Natural killer cell (primary cell): ENCODE measurements around the gene CHCHD10. TPM values are rescaled to one million over a fixed set of nuclear protein-coding genes. Genes with fewer than 3 reads are reported as not detected.

Experiments
- ATAC-seq, 3 donors: fragments of 150-1000 bp in 2 of 3; fragments of 200-7000 bp in 1 of 3; cut with Tn5 transposase; 1 replicate in 1 of 3; 2 replicates in 2 of 3; pipeline ENCODE4 v1.10.0; 2021; ENCODE audit warnings: mild to moderate bottlenecking in 2 of 3, moderate library complexity in 2 of 3
- DNase-seq, 2 donors: peaks; one replicate each; pipeline versions ENCODE4 v3.0.0 to v3.0.0-alpha.2; 2013 to 2021; ENCODE audit warnings: mixed read lengths in 1 of 2
- H3K27ac ChIP-seq: one replicate; pipeline ENCODE4 v1.5.1; 2013; ENCODE audit warnings: mild to moderate bottlenecking, low read length
- H3K27me3 ChIP-seq: one replicate; pipeline ENCODE4 v1.6.1; 2013; ENCODE audit warnings: low read length; ENCODE audit not compliant: control insufficient read depth, insufficient read depth
- H3K36me3 ChIP-seq: one replicate; pipeline ENCODE4 v1.6.1; 2013; ENCODE audit warnings: low read length; ENCODE audit not compliant: control insufficient read depth, insufficient read depth
- H3K4me1 ChIP-seq: one replicate; pipeline ENCODE4 v1.6.1; 2013; ENCODE audit warnings: low read length; ENCODE audit not compliant: control insufficient read depth, insufficient read depth
- H3K4me3 ChIP-seq: one replicate; pipeline ENCODE4 v1.5.1; 2013; ENCODE audit warnings: low read length
- H3K9me3 ChIP-seq: one replicate; pipeline ENCODE4 v1.6.1; 2013; ENCODE audit warnings: low read length; ENCODE audit not compliant: control insufficient read depth, insufficient read depth
- H3K27ac Mint-ChIP-seq, 2 donors: one replicate each; pipeline ENCODE4 v1.8.0; 2022; ENCODE audit warnings: mild to moderate bottlenecking in 2 of 2, mixed read lengths in 2 of 2, moderate library complexity in 1 of 2
- H3K27me3 Mint-ChIP-seq, 2 donors: one replicate each; pipeline ENCODE4 v1.8.0; 2022; ENCODE audit warnings: low read depth in 2 of 2, mixed read lengths in 2 of 2
- H3K36me3 Mint-ChIP-seq: one replicate; pipeline ENCODE4 v1.8.0; 2022; ENCODE audit warnings: mixed read lengths
- H3K4me1 Mint-ChIP-seq, 2 donors: one replicate each; pipeline ENCODE4 v1.8.0; 2022; ENCODE audit warnings: mixed read lengths in 2 of 2
- H3K4me3 Mint-ChIP-seq: one replicate; pipeline ENCODE4 v1.8.0; 2022; ENCODE audit warnings: mild to moderate bottlenecking, moderate library complexity, mixed read lengths
- H3K9me3 Mint-ChIP-seq, 2 donors: one replicate each; pipeline ENCODE4 v1.8.0; 2022; ENCODE audit warnings: mixed read lengths in 2 of 2
- WGBS: methylation state at CpG from one replicate; pipeline ENCODE4 v1.1.7; 2013; ENCODE audit warnings: missing lambda C conversion rate; ENCODE audit not compliant: insufficient coverage; 5-methylcytosine and 5-hydroxymethylcytosine counted together
- intact Hi-C: fragments of 100-400 bp; cut with micrococcal nuclease; formaldehyde crosslinking; loops from one replicate; pipeline ENCODE4 v1.14.2; 2022
- total RNA-seq, 4 donors: library from RNA; stranded (reverse); fragments of 120-200 nt in 1 of 4; gene quantifications; one replicate each; pipeline versions ENCODE4 v1.2.3 to v1.2.4, GENCODE V29; 2013 to 2022
- TF ChIP-seq, protein P1 (sequence below): fragments of 200-600 bp; IDR thresholded peaks from one replicate; pipeline ENCODE4 v1.8.0; 2022; ENCODE audit warnings: antibody characterized with exemption

The CHCHD10 gene
- total RNA-seq, 3 donors from 2014 or later (not counting 1 experiment from before 2014, with no cell fraction given): 9.3 to 22.5 (median 13.8) TPM

DNA sequence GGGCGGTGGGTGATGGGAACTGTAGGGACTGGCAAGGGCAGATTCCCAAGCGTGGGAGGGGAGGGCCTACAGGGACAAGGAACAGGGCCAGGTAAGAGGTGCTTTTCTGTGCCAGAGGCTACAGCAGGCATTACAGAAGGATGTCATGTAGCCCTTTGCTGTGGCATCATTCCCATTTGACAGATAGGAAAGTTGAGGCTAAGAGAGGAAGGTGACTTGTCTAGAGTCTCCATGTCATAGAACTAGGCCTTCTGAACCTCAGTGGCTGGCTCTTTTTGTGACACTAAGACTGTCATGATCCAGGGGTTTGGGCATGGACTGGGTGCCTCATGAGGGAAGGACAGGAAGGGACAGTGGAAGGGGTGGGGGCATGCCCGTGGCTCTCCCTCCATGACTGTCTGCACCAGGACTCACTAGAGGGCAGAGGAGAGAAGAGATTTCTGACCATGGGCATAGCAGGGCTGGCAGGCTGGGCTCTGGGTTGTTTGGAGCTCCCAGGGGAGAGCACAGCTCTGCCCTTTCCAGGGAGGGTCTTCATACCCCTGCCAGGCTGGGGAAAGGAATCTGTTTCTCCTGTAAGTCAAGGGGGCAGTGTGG is 8.1 kb upstream of the CHCHD10 start:
- Mint-ChIP-seq H3K27ac (no peak overlapping the region), H3K27me3 (no peaks in the 10 kb centered on the region), H3K9me3 (no peaks in the 10 kb centered on the region), H3K36me3 (no peaks in the 10 kb centered on the region), H3K4me1 (peaks cover 0 to 14% of the 10 kb centered on the region in 2 donors), H3K4me3 (no peak overlapping the region)
- H3K36me3 ChIP-seq: no peaks in the 10 kb centered on the region
- H3K4me3 ChIP-seq: no peak overlapping the region
- no peaks in the 10 kb centered on the region for H3K27me3 ChIP-seq
- WGBS: 75% methylated on average over 3 of the region's 3 CpGs
- intact Hi-C loops: no loop called here
- ATAC-seq: no peak
- H3K4me1 ChIP-seq: peaks cover 21% of the 10 kb centered on the region
- H3K9me3 ChIP-seq: no peaks in the 10 kb centered on the region
- no peak overlapping the region for H3K27ac ChIP-seq
- TF ChIP-seq, protein P1, sequence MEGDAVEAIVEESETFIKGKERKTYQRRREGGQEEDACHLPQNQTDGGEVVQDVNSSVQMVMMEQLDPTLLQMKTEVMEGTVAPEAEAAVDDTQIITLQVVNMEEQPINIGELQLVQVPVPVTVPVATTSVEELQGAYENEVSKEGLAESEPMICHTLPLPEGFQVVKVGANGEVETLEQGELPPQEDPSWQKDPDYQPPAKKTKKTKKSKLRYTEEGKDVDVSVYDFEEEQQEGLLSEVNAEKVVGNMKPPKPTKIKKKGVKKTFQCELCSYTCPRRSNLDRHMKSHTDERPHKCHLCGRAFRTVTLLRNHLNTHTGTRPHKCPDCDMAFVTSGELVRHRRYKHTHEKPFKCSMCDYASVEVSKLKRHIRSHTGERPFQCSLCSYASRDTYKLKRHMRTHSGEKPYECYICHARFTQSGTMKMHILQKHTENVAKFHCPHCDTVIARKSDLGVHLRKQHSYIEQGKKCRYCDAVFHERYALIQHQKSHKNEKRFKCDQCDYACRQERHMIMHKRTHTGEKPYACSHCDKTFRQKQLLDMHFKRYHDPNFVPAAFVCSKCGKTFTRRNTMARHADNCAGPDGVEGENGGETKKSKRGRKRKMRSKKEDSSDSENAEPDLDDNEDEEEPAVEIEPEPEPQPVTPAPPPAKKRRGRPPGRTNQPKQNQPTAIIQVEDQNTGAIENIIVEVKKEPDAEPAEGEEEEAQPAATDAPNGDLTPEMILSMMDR: no peak
- DNase-seq: no peak

- H3K4me3 ChIP-seq: no peak overlapping the region
- no peak overlapping the region for H3K27ac ChIP-seq
- H3K36me3 ChIP-seq: no peaks in the 10 kb centered on the region
- H3K27me3 Mint-ChIP-seq: no peaks in the 10 kb centered on the region
- WGBS: 94% methylated on average over 2 of the region's 2 CpGs
- H3K9me3 Mint-ChIP-seq: no peaks in the 10 kb centered on the region
- no peak overlapping the region for H3K27ac Mint-ChIP-seq
- peaks cover 22% of the 10 kb centered on the region for H3K4me1 ChIP-seq
- DNase-seq (no peak), ATAC-seq (no peak)
- intact Hi-C loops: no loop called here
- H3K4me3 Mint-ChIP-seq: no peak overlapping the region
- no peaks in the 10 kb centered on the region for H3K36me3 Mint-ChIP-seq
- H3K9me3 ChIP-seq: no peaks in the 10 kb centered on the region
- TF ChIP-seq, protein P1: no peak
- peaks cover 0 to 15% of the 10 kb centered on the region in 2 donors for H3K4me1 Mint-ChIP-seq
- H3K27me3 ChIP-seq: no peaks in the 10 kb centered on the region
Observed at GRCh38 chr22:23774922-23775436, 7.2 kb upstream of the CHCHD10 start.

- no peak overlapping the region for H3K4me3 ChIP-seq
- intact Hi-C loops: no loop called here
- no peaks in the 10 kb centered on the region for H3K27me3 ChIP-seq
- Mint-ChIP-seq H3K9me3 (no peaks in the 10 kb centered on the region), H3K4me3 (no peak overlapping the region), H3K4me1 (peaks cover 0 to 15% of the 10 kb centered on the region in 2 donors), H3K27me3 (no peaks in the 10 kb centered on the region), H3K36me3 (no peaks in the 10 kb centered on the region), H3K27ac (no peak overlapping the region)
- 96% methylated on average over 12 of the region's 12 CpGs for WGBS
- no peak for ATAC-seq
- peaks cover 23% of the 10 kb centered on the region for H3K4me1 ChIP-seq
- TF ChIP-seq, protein P1: no peak
- H3K36me3 ChIP-seq: no peaks in the 10 kb centered on the region
- H3K9me3 ChIP-seq: no peaks in the 10 kb centered on the region
- DNase-seq: no peak
- H3K27ac ChIP-seq: no peak overlapping the region
Observed at GRCh38 chr22:23774114-23774921, 6.5 kb upstream of the CHCHD10 start.
